ENCODE measurements around the gene CFAP92.

DNA sequence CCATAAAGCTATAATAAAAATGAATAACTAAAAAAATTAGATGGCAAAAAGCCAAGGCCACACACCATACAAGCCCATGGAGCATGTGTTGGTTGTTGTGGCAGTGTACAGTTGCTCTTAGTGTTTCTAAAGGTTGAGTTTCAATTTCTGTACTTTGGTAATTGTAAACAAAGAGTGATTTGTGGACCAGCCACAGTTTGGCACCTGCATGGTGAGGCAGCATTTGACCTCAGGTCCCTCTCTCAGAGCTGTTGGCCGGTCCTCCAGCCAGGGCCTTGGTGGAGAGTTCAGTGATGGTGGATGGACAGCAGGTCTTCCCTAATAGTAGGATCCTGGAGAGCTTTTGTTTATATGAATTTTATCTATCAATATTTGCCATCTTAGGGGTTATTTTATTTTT, 108.9 kb downstream of the CFAP92 start:
- TF ChIP-seq, protein P1, sequence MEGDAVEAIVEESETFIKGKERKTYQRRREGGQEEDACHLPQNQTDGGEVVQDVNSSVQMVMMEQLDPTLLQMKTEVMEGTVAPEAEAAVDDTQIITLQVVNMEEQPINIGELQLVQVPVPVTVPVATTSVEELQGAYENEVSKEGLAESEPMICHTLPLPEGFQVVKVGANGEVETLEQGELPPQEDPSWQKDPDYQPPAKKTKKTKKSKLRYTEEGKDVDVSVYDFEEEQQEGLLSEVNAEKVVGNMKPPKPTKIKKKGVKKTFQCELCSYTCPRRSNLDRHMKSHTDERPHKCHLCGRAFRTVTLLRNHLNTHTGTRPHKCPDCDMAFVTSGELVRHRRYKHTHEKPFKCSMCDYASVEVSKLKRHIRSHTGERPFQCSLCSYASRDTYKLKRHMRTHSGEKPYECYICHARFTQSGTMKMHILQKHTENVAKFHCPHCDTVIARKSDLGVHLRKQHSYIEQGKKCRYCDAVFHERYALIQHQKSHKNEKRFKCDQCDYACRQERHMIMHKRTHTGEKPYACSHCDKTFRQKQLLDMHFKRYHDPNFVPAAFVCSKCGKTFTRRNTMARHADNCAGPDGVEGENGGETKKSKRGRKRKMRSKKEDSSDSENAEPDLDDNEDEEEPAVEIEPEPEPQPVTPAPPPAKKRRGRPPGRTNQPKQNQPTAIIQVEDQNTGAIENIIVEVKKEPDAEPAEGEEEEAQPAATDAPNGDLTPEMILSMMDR (IDR thresholded peaks at IDR 0.05) = no peak
- TF ChIP-seq POLR2A (IDR thresholded peaks at IDR 0.05) = no peak

Data from heart left ventricle (tissue), 13 donors.